ENCODE results near the gene MGRN1.

MGRN1 gene

DNA sequence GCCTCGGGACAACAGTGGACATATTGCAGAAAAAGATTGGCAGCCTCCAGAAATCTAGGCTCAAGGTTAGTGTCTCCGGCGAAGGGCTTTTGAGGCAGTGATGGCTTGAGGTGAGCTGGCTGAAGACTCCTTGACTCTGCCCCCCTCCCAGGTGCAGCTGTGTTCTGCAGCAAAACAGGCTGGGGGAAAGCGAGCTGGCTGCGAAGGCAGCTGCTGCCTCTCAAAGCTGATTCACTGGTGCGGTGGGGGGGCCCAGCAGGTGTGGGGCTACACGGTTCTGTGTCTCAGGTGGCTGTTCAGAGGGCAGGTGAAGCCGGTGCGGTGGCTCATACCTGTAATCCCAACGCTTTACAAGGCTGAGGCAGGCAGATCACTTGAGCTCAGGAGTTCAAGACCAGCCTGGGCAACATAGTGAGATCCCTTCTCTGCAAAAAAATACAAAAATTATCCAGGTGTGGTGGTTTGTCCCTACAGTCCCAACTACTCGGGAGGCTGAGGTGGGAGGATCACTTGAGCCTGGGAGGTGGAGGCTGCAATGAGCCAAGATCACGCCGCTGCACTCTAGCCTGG lies 45.6 kb upstream of the MGRN1 start:
- H3K27ac ChIP-seq (ENCODE audit: low read length), result no peak overlapping the region
- no peaks in the 10 kb centered on the region for H3K36me3 ChIP-seq (replicated peaks; ENCODE audit: insufficient read depth, low read length)
- H3K9ac ChIP-seq (ENCODE audit: low read length), result no peak overlapping the region
- no peaks in the 10 kb centered on the region for H3K79me2 ChIP-seq (ENCODE audit: low read length)
- H3K4me3 ChIP-seq (ENCODE audit: low read length), result no peak overlapping the region
- no peaks in the 10 kb centered on the region for H3K9me2 ChIP-seq (replicated peaks; ENCODE audit: insufficient read depth, low read length)
- H3K27me3 ChIP-seq (replicated peaks; ENCODE audit: insufficient read depth, low read length), result no peaks in the 10 kb centered on the region
- no peaks in the 10 kb centered on the region for H4K20me1 ChIP-seq (ENCODE audit: insufficient read depth, low read length)
- H3K4me2 ChIP-seq (ENCODE audit: low read depth, low read length), result no peak overlapping the region
- no peaks in the 10 kb centered on the region for H3K9me3 ChIP-seq (replicated peaks; ENCODE audit: insufficient read depth, low read length)
- H3K4me1 ChIP-seq (ENCODE audit: low read length), result no peaks in the 10 kb centered on the region
- no peak for DNase-seq
- TF ChIP-seq, protein P1, sequence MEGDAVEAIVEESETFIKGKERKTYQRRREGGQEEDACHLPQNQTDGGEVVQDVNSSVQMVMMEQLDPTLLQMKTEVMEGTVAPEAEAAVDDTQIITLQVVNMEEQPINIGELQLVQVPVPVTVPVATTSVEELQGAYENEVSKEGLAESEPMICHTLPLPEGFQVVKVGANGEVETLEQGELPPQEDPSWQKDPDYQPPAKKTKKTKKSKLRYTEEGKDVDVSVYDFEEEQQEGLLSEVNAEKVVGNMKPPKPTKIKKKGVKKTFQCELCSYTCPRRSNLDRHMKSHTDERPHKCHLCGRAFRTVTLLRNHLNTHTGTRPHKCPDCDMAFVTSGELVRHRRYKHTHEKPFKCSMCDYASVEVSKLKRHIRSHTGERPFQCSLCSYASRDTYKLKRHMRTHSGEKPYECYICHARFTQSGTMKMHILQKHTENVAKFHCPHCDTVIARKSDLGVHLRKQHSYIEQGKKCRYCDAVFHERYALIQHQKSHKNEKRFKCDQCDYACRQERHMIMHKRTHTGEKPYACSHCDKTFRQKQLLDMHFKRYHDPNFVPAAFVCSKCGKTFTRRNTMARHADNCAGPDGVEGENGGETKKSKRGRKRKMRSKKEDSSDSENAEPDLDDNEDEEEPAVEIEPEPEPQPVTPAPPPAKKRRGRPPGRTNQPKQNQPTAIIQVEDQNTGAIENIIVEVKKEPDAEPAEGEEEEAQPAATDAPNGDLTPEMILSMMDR (IDR thresholded peaks at IDR 0.05; ENCODE audit: low read length), result no peak
- TF ChIP-seq EZH2 (optimal IDR thresholded peaks at IDR 0.05; ENCODE audit: low read depth, low read length) (no peak), EZH2phosphoT487 (IDR thresholded peaks at IDR 0.05; ENCODE audit: low read length) (no peak)
- no peaks in the 10 kb centered on the region for H3F3A ChIP-seq (ENCODE audit: insufficient read depth, low read length)
- no peak overlapping the region for H2AFZ ChIP-seq (ENCODE audit: low read length)

DNA sequence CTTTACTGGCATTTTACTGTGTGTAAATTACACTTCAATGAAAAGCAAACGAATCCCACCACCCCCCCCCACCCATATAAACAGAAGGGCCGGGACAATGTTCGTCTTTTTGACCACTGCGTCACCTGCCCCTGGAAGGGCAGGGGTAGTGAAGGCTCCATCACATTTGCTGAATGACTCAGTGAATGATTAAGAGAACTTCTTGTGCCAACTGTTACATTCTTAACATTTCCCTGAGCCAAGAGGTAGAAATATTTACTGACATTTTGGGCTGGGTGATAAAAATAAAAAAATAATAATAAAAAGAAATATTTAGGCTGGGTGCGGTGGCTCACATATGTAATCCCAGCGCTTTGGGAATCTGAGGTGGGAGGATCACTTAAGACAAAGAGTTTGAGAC lies 44.4 kb upstream of the MGRN1 start:
- Histone ChIP-seq H3K4me2 (ENCODE audit: low read depth, low read length) (no peak overlapping the region), H3K27ac (ENCODE audit: low read length) (no peak overlapping the region), H3K9me2 (replicated peaks; ENCODE audit: insufficient read depth, low read length) (no peaks in the 10 kb centered on the region), H3K9me3 (replicated peaks; ENCODE audit: insufficient read depth, low read length) (no peaks in the 10 kb centered on the region), H4K20me1 (ENCODE audit: insufficient read depth, low read length) (no peaks in the 10 kb centered on the region), H3F3A (ENCODE audit: insufficient read depth, low read length) (no peaks in the 10 kb centered on the region), H3K9ac (ENCODE audit: low read length) (no peak overlapping the region), H2AFZ (ENCODE audit: low read length) (no peak overlapping the region), H3K4me3 (ENCODE audit: low read length) (no peak overlapping the region), H3K36me3 (replicated peaks; ENCODE audit: insufficient read depth, low read length) (no peaks in the 10 kb centered on the region), H3K4me1 (ENCODE audit: low read length) (no peaks in the 10 kb centered on the region), H3K27me3 (replicated peaks; ENCODE audit: insufficient read depth, low read length) (no peaks in the 10 kb centered on the region), H3K79me2 (ENCODE audit: low read length) (no peaks in the 10 kb centered on the region)
- DNase-seq, result no peak
- TF ChIP-seq EZH2 (optimal IDR thresholded peaks at IDR 0.05; ENCODE audit: low read depth, low read length) (no peak), EZH2phosphoT487 (IDR thresholded peaks at IDR 0.05; ENCODE audit: low read length) (no peak)
- TF ChIP-seq, protein P1 (IDR thresholded peaks at IDR 0.05; ENCODE audit: low read length), result no peak

- no peaks in the 10 kb centered on the region for H3K9me3 ChIP-seq (replicated peaks; ENCODE audit: insufficient read depth, low read length)
- no peaks in the 10 kb centered on the region for H3K9me2 ChIP-seq (replicated peaks; ENCODE audit: insufficient read depth, low read length)
- H4K20me1 ChIP-seq (ENCODE audit: insufficient read depth, low read length), result no peaks in the 10 kb centered on the region
- no peak for DNase-seq
- no peaks in the 10 kb centered on the region for H3K27me3 ChIP-seq (replicated peaks; ENCODE audit: insufficient read depth, low read length)
- H3K4me1 ChIP-seq (ENCODE audit: low read length), result no peaks in the 10 kb centered on the region
- no peak overlapping the region for H3K4me2 ChIP-seq (ENCODE audit: low read depth, low read length)
- TF ChIP-seq, protein P1 (IDR thresholded peaks at IDR 0.05; ENCODE audit: low read length), result no peak
- TF ChIP-seq EZH2phosphoT487 (IDR thresholded peaks at IDR 0.05; ENCODE audit: low read length) (no peak), EZH2 (optimal IDR thresholded peaks at IDR 0.05; ENCODE audit: low read depth, low read length) (no peak)
- no peak overlapping the region for H3K27ac ChIP-seq (ENCODE audit: low read length)
- no peaks in the 10 kb centered on the region for H3K79me2 ChIP-seq (ENCODE audit: low read length)
- H3F3A ChIP-seq (ENCODE audit: insufficient read depth, low read length), result no peaks in the 10 kb centered on the region
- no peaks in the 10 kb centered on the region for H3K36me3 ChIP-seq (replicated peaks; ENCODE audit: insufficient read depth, low read length)
- H2AFZ ChIP-seq (ENCODE audit: low read length), result no peak overlapping the region
- no peak overlapping the region for H3K9ac ChIP-seq (ENCODE audit: low read length)
- H3K4me3 ChIP-seq (ENCODE audit: low read length), result no peak overlapping the region
Measured at GRCh38 chr16:4583906-4584305, 40.7 kb upstream of the MGRN1 start.

All from MM.1S (cell line).